Right ventricle myocardium superior (tissue), 1 donor: ENCODE results near the gene LRP1. TPM values are rescaled to one million over a fixed set of nuclear protein-coding genes. Genes with fewer than 3 reads are reported as not detected.

Source experiments
- ATAC-seq: fragments of 200-7000 bp; cut with Tn5 transposase; one replicate; pipeline ENCODE4 v1.9.1; 2020; ENCODE audit warnings: mild to moderate bottlenecking; ENCODE audit not compliant: poor library complexity
- DNase-seq: peaks from one replicate; pipeline ENCODE4 v3.0.0-alpha.2; 2020
- intact Hi-C: fragments of 100-400 bp; cut with DNase I; formaldehyde crosslinking; loops from one replicate; pipeline ENCODE4 v1.11.2; 2022
- total RNA-seq: library from RNA; stranded (reverse); fragmentation: NEBNext Ultra II Directional; extraction: Animal tissue kit (Norgen Biotek cat#: 25700); gene quantifications from one replicate; pipeline ENCODE4 v1.2.1, GENCODE V29; 2021
- donor health status: DM: no; HTN: yes; CAD: no; lungs with severe emphysema.

Gene LRP1
- total RNA-seq, 1 donor from 2014 or later = 121 TPM

DNA sequence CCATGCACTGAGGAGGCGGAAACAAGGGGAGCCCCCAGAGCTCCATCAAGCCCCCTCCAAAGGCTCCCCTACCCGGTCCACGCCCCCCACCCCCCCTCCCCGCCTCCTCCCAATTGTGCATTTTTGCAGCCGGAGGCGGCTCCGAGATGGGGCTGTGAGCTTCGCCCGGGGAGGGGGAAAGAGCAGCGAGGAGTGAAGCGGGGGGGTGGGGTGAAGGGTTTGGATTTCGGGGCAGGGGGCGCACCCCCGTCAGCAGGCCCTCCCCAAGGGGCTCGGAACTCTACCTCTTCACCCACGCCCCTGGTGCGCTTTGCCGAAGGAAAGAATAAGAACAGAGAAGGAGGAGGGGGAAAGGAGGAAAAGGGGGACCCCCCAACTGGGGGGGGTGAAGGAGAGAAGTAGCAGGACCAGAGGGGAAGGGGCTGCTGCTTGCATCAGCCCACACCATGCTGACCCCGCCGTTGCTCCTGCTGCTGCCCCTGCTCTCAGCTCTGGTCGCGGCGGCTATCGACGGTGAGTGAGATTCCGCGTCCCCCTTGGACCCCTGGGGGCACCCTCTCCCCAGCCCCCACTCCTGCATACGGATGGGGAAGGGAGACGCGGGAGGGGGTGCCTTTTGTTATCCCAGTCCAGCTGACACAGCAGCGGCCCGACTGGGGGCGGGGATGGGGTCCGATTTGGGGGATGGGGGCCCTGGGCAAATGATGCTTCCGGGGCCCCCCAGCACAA is 400 bp downstream of the LRP1 start:
- no peak for ATAC-seq
- intact Hi-C loops = no loop called here

DNA sequence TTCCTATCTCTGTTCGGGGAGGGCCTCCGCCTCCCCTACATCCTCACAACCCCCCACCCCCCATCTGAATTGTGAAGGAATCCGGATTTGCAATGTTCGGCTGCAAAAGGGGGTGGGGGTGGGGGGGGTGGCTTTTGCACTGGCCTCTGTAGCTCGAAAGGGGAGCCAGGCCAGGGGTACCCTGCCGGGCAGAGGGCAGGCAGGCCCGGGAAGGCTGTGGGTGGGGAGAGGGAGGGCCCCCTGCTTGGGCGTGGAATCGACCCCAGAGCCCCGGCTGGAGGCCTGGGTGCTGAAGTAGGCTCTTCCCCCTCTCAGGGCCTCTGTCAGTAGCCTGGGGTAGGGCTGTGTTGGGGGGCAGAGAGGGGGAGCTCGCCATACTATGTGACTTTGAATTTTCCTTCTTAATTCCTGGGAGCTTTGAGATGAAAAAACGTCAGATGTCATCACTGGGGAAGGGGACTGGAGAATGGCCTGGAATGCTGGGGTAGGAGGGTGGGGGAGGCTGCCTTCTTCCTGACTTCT is 1.1 kb downstream of the LRP1 start:
- ATAC-seq (no peak), DNase-seq (peak; percentile 48)
- intact Hi-C loops = no loop called here

More for the DNA sequence above, 400 bp downstream of the LRP1 start:
- peak; percentile 44 for DNase-seq

- intact Hi-C loops = no loop called here
- ATAC-seq = no peak
- DNase-seq = peak; percentile 46
Observed at GRCh38 chr12:57129889-57130288, 1.6 kb downstream of the LRP1 start.

DNA sequence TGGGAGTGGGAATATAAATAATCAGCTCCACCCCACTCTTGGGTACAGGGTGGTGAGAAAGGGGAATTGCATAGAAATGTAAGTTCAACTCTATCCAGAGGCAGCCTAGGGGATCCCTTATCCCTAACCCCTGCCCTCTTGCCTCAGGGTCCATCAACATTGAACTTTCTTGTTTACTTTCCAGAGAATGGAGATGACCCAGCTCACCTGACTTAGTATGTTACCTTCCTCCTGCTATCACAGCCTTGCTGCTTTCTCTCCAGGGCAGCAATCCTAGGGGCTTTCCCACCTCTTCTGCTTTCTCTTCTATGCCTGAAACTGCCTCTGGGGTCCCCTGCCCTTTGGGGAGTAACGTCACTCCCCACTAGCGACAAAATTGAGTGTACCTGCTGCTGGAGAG is 2.7 kb downstream of the LRP1 start:
- ATAC-seq (no peak), DNase-seq (no peak)
- intact Hi-C loops = no loop called here

DNA sequence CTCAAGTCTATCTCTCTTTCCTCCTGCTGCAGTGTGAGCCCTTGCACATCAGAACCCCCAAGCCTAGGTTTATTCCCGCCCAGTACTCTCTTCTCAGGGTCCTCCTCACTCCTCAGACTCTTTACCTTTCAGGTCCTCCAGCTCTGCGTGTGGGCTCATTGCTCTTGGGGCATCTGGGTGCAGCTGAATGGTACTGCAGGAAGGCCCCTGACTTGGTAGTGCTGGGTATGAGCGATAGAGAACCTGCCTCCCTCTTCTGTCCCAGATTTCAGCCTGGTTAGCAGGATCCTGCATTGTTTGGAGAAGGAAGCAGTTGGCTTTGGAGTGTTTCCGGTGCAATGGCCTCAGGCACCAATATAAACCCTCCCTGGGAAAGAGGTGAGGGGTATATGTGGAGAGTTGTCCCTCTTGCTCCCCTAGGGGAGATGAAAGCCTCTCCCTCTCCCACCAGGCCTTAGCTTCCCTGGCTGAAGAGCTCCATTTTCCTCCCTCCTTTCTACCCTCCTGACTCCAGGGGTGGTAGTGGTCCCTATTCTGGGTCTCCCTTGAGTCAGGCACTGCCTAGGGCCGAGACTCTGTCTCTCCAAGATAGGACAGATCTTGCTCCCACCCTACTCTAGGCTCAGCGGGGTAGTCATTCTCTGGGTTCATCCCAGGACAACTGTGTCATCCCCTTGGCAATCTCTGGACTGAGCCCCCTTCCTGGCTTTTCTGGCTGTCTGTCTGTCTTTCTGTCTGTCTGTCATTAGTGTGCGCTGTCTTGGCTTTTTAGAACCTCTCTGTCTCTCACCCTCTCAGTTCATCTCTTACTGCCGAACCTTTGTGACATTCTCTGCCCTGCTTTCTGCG is 3.8 kb downstream of the LRP1 start:
- ATAC-seq = no peak
- DNase-seq = peak; percentile 22
- intact Hi-C loops = no loop called here

DNA sequence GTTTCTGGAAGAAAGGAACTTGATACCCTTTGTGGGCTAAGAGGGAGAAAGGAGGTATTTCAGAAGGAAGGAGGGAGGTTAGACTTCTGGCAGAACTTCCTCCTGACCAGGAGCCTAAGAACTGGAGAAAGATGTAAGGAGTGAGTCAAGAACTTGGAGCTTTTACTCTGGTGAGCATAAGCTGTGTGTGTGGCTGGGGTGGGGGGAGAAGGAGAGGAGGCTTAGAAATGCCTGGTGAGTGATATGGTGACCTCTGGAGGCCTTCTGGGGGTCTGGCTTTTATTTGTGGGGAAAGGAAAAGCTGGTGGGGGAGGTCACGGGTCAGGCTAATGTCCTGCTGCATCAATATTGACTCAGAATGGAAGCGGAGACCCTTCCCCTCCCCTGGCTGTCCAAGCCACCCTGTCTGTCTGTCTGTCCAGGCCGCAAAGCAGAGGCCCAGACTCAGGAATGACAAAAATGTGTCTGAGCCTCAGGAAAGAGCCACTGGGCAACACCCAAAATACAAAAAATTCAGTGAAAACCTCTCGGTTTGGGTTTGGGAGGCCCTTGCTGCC is 4.8 kb downstream of the LRP1 start:
- intact Hi-C loops = no loop called here
- no peak for ATAC-seq
- peak; percentile 30 for DNase-seq

DNA sequence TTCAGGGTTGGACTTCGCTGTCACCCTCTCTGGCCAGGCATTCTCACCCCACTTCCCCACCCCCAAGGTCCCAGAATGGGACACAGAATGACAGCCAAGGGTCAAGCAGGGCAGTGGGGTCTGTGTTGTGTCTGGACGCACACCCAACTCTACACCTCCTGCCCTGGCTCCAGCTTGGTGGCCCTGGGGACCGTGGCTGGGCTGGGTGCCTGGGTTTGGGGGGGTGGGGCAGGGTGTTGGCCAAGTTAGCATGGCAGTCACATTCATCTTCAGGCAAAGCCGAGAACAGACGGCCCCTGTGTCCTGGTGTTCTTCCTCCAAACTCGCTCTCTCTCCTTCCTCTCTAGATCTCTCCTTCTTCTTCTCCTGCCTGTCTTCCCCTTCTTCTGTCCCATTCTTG is 5.6 kb downstream of the LRP1 start:
- intact Hi-C loops = no loop called here
- DNase-seq (peak; percentile 78), ATAC-seq (peak; percentile 63)

GRCh38 chr12:57134949-57135348 is 6.7 kb downstream of the LRP1 start:
- ATAC-seq (no peak), DNase-seq (peak; percentile 35)
- intact Hi-C loops = no loop called here

GRCh38 chr12:57135527-57136326 is 7.4 kb downstream of the LRP1 start:
- peak; percentile 40 for ATAC-seq
- intact Hi-C loops = no loop called here
- DNase-seq = peak; percentile 83

- ATAC-seq (peak; percentile 70), DNase-seq (peak; percentile 94)
- intact Hi-C loops = no loop called here
Observed at GRCh38 chr12:57138526-57139272, 10.4 kb downstream of the LRP1 start.

DNA sequence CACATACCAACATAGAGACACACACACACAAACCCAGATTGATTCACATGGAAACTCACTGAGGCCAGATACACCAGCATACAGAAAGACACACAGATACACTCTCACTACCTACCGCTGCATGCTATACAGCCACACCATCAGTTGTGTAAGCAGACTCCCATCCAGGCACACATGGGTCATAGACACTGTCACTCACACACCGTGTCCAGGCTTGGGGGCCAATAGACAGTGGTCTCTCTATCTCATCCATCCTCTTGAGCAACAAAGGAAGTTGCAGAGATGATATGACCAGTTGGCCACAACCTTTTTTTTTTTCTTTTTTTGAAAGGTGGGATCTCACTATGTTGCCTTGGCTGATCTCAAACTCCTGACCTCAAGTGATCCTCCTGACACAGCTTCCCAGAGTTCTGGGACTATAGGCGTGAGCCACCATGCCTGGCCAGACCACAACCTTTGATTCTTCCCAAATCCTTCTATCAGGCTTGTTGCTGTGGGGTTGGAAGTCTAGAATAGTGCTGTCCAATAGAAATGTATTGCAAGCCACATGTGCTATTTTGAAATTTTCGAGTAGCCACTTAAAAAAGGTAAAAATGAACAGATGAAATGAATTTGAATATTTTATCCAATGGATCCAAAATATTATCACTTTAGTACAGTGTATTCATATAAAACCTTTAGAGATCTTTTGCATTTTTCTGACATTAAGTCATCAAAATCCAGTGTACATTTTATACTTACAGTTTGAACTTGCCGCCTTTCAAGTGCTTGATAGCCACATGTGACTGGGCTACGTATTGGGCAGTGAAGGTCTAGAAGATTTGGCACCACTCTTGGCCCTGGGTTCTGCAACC is 11.7 kb downstream of the LRP1 start:
- no peak for DNase-seq
- no peak for ATAC-seq
- intact Hi-C loops = no loop called here

DNA sequence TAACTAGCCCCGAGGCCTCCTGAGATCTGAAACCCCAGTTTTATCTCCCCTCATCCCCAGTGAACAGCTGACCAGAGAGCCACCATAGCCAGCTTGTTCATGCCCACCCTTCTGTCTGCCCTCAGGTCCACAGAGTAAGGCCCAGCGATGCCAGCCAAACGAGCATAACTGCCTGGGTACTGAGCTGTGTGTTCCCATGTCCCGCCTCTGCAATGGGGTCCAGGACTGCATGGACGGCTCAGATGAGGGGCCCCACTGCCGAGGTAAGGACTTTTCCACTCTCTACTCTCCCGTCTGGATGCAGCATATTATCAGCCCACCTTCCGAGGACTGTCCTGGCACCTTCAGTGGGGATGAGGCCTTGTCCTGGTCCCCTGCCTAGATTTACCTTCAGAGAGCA is 13.0 kb downstream of the LRP1 start:
- ATAC-seq = no peak
- intact Hi-C loops = no loop called here
- peak; percentile 25 for DNase-seq

GRCh38 chr12:57142121-57142520 is 13.8 kb downstream of the LRP1 start:
- peak; percentile 44 for DNase-seq

GRCh38 chr12:57142727-57143126 is 14.4 kb downstream of the LRP1 start:
- DNase-seq = peak; percentile 26
- intact Hi-C loops = no loop called here
- no peak for ATAC-seq

More at GRCh38 chr12:57142121-57142520, 13.8 kb downstream of the LRP1 start:
- ATAC-seq = peak; percentile 19
- intact Hi-C loops = no loop called here

DNA sequence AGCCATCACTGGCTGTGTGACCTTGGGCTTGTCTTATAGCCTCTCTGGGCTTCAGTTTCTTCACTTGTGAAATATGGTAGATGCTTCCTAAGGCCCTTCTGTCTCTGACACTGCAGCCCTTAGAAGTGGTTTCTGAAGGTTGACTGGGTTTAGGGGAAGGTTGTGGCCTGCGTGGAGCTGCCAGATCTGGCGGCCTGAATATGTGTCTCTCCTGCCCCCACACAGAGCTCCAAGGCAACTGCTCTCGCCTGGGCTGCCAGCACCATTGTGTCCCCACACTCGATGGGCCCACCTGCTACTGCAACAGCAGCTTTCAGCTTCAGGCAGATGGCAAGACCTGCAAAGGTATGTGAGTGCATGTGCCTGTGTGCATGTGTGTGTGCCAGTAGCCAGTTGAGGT is 15.2 kb downstream of the LRP1 start:
- no peak for ATAC-seq
- DNase-seq = peak; percentile 37
- intact Hi-C loops = no loop called here

- intact Hi-C loops = no loop called here
- DNase-seq (peak; percentile 39), ATAC-seq (no peak)
Observed at GRCh38 chr12:57145460-57146059, 17.3 kb downstream of the LRP1 start.

GRCh38 chr12:57146092-57146491 is 17.8 kb downstream of the LRP1 start:
- intact Hi-C loops = no loop called here
- DNase-seq = no peak
- no peak for ATAC-seq
